Endothelial cell of umbilical vein (primary cell): ENCODE data around the gene MAP2K4. TPM values are rescaled to one million over a fixed set of nuclear protein-coding genes. Genes with fewer than 3 reads are reported as not detected.

ENCODE experiments used
- BruUV-seq: library from RNA; stranded (reverse); fragments of 400-500 nt; replicated peaks from 2 replicates; lab custom pipeline; 2021; lab: Mats Ljungman, UMichigan
- CTCF ChIA-PET: fragments of 300-600, 350-600 bp; sonication (Branson Sonifier 250); formaldehyde crosslinking; loops from one replicate; lab custom pipeline; 2021; ENCODE audit warnings: antibody characterized with exemption, inconsistent platforms; lab: Charles Lee
- POLR2A ChIA-PET: fragments of 300-600, 350-600 bp; sonication (Branson Sonifier 250); formaldehyde crosslinking; loops from one replicate; lab custom pipeline; 2021; ENCODE audit warnings: antibody characterized with exemption, inconsistent platforms; lab: Charles Lee
- DNase-seq: peaks from one replicate; pipeline ENCODE4 v3.0.0-alpha.2; 2011; ENCODE audit warnings: low read depth, low spot score
- FAIRE-seq: peaks from 2 replicates; lab custom pipeline; 2011; peaks lifted over from hg19 to GRCh38; lab: Jason Lieb, UNC
- H2AFZ ChIP-seq: 2 replicates; pipeline ENCODE4 v1.6.0; 2012; ENCODE audit warnings: low read depth, low read length, control low read depth, inconsistent platforms
- H3K27ac ChIP-seq: 2 replicates; pipeline ENCODE4 v1.5.1; 2011; ENCODE audit warnings: low read depth, mild to moderate bottlenecking, control low read depth, low read length, moderate library complexity; ENCODE audit not compliant: insufficient read depth
- H3K27me3 ChIP-seq, 2 experiments: 2 replicates each; pipeline versions ENCODE4 v1.6.0 to v1.6.1; 2011; ENCODE audit warnings: low read length in 2 of 2, mixed read lengths in 1 of 2; ENCODE audit not compliant: control insufficient read depth in 2 of 2, insufficient read depth in 2 of 2
- H3K36me3 ChIP-seq, 2 experiments: 2 replicates in 1 of 2; 3 replicates in 1 of 2; pipeline ENCODE4 v1.5.1; 2011; ENCODE audit warnings: low read length in 2 of 2, mild to moderate bottlenecking in 1 of 2, moderate library complexity in 1 of 2; ENCODE audit not compliant: control insufficient read depth in 2 of 2, insufficient read depth in 2 of 2; ENCODE audit errors: extremely low read depth in 1 of 2
- H3K4me1 ChIP-seq: 3 replicates; pipeline ENCODE4 v1.5.1; 2011; ENCODE audit warnings: mild to moderate bottlenecking, low read length; ENCODE audit not compliant: control insufficient read depth, insufficient read depth; ENCODE audit errors: extremely low read depth
- H3K4me2 ChIP-seq: 2 replicates; pipeline ENCODE4 v1.6.1; 2011; ENCODE audit warnings: low read length, control low read depth, mixed read lengths; ENCODE audit not compliant: insufficient read depth
- H3K4me3 ChIP-seq, 3 experiments: fragments of 200-600 bp in 1 of 3; sonication (generic), shearing (Covaris generic) in 1 of 3; replicated peaks in 1 of 3; 2 replicates each; pipeline ENCODE4 v1.5.1; 2011 to 2016; ENCODE audit warnings: control low read depth in 3 of 3, low read length in 3 of 3, mild to moderate bottlenecking in 2 of 3, inconsistent platforms in 1 of 3, low read depth in 1 of 3, moderate library complexity in 1 of 3; ENCODE audit not compliant: insufficient read depth in 1 of 3
- H3K79me2 ChIP-seq: 2 replicates; pipeline ENCODE4 v1.6.0; 2012; ENCODE audit warnings: low read length, inconsistent platforms; ENCODE audit not compliant: control insufficient read depth, insufficient read depth
- H3K9ac ChIP-seq: replicated peaks from 2 replicates; pipeline ENCODE3; 2011; ENCODE audit warnings: low read length, control low read depth; ENCODE audit not compliant: insufficient read depth; ENCODE audit errors: extremely low read depth
- H3K9me1 ChIP-seq: replicated peaks from 3 replicates; pipeline ENCODE4 v1.6.0; 2011; ENCODE audit warnings: mild to moderate bottlenecking, low read length; ENCODE audit not compliant: control insufficient read depth, insufficient read depth; ENCODE audit errors: extremely low read depth
- H3K9me3 ChIP-seq: replicated peaks from 2 replicates; pipeline ENCODE4 v1.5.1; 2012; ENCODE audit warnings: low read length, inconsistent platforms; ENCODE audit not compliant: control insufficient read depth, insufficient read depth
- H4K20me1 ChIP-seq: replicated peaks from 2 replicates; pipeline ENCODE3; 2011; ENCODE audit warnings: mild to moderate bottlenecking, low read length; ENCODE audit not compliant: control insufficient read depth, insufficient read depth; ENCODE audit errors: extremely low read depth
- CTCF ChIP-seq, 2 donors: IDR thresholded peaks; 1 replicate in 1 of 2; 2 replicates in 1 of 2; pipeline ENCODE4 v1.5.1; 2011; ENCODE audit warnings: low read length in 2 of 2, mild to moderate bottlenecking in 2 of 2, moderate library complexity in 2 of 2, control low read depth in 1 of 2, inconsistent platforms in 1 of 2, low read depth in 1 of 2; ENCODE audit not compliant: insufficient read depth in 1 of 2; ENCODE audit errors: extremely low read depth in 1 of 2
- EZH2 ChIP-seq: IDR thresholded peaks from 2 replicates; pipeline ENCODE4 v1.6.1; 2012; ENCODE audit warnings: borderline replicate concordance, low read depth, mild to moderate bottlenecking, moderate library complexity, low read length, inconsistent platforms; ENCODE audit not compliant: severe bottlenecking
- FOS ChIP-seq: IDR thresholded peaks from 2 replicates; pipeline ENCODE4 v1.6.1; 2011; ENCODE audit warnings: mild to moderate bottlenecking, low read length, moderate library complexity, borderline replicate concordance; ENCODE audit not compliant: insufficient read depth
- GATA2 ChIP-seq: IDR thresholded peaks from 2 replicates; pipeline ENCODE4 v1.7.0; 2011; ENCODE audit warnings: low read depth, mild to moderate bottlenecking, moderate library complexity, mixed read lengths, low read length; ENCODE audit not compliant: insufficient read length, insufficient read depth
- JUN ChIP-seq: IDR thresholded peaks from 2 replicates; pipeline ENCODE4 v1.6.1; 2011; ENCODE audit warnings: borderline replicate concordance, low read depth; ENCODE audit not compliant: insufficient read length, insufficient read depth
- MYC ChIP-seq: IDR thresholded peaks from one replicate; pipeline ENCODE4 v1.6.1; 2011; ENCODE audit warnings: mild to moderate bottlenecking, low read depth, low read length
- POLR2A ChIP-seq: IDR thresholded peaks from 2 replicates; pipeline ENCODE4 v1.6.1; 2012; ENCODE audit warnings: low read depth, mild to moderate bottlenecking, control low read depth, low read length
- POLR2AphosphoS5 ChIP-seq: IDR thresholded peaks from 2 replicates; pipeline ENCODE4 v1.6.1; 2012; ENCODE audit warnings: low read depth, mild to moderate bottlenecking, control low read depth, low read length, moderate library complexity; ENCODE audit not compliant: insufficient read depth
- dilution Hi-C: fragments of 300-500 bp; cut with MboI; formaldehyde crosslinking; loops from one replicate; pipeline ENCODE4 v1.15.0; 2019; ENCODE audit warnings: low sequenced_read_pairs; ENCODE audit not compliant: extremely low pct_ligation_motif_present
- intact Hi-C: fragments of 100-400 bp; cut with micrococcal nuclease; formaldehyde crosslinking; loops from one replicate; pipeline ENCODE4 v1.10.0; 2022
- polyA plus RNA-seq, 4 experiments: library from polyadenylated mRNA; depleted of rRNA in 3 of 4; stranded (reverse) in 3 of 4; unstranded in 1 of 4; fragments of >200 nt; gene quantifications; 2 replicates each; pipeline versions ENCODE4 v1.2.1 to v1.2.3, GENCODE V29; 2011 to 2012; ENCODE audit warnings: missing spikeins in 1 of 4
- total RNA-seq: library from RNA; stranded (reverse); gene quantifications from 2 replicates; pipeline ENCODE4 v1.2.3, GENCODE V29; 2021
- TF ChIP-seq, protein P1 (sequence below): IDR thresholded peaks from 2 replicates; pipeline ENCODE4 v1.6.1; 2011; ENCODE audit not compliant: insufficient read depth, insufficient read length

The MAP2K4 gene
- total and polyA plus RNA-seq, 2 donors (not counting 3 experiments of a cell fraction or from before 2014, with no cell fraction given), result 8.6 to 17.5 TPM

DNA sequence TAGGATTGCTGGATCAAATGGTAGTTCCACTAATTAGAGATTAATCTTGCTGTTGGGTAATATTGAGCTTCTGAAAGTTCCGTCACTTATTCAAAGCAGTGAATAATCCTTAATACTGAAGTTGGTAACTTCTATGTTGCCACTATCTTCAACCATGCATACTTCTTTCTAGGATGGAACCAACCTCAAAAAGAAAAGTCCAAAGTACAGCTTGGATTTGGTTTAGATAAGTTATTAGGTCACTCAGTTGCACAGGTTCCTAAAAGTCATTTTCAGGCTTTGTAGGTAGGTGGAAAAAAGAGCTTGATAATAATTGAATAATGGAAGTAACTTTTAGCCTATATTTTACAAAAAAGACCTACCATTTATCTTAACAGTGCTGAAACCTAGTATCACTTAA, 78.7 kb downstream of the MAP2K4 start:
- no peaks in the 10 kb centered on the region for H3K9me1 ChIP-seq
- no peaks in the 10 kb centered on the region for H3K9me3 ChIP-seq
- no peak overlapping the region for H3K27ac ChIP-seq
- intact Hi-C loops (no loop called here), dilution Hi-C loops (no loop called here)
- no TSS peak for BruUV-seq
- no peak overlapping the region for H3K4me2 ChIP-seq
- H3K4me1 ChIP-seq, result no peaks in the 10 kb centered on the region
- H3K36me3 ChIP-seq, result no peaks in the 10 kb centered on the region
- ChIA-PET CTCF (interaction anchor here (1.6 kb wide), 1 partner anchor 9 kb away, joined by 6 read pairs; no protein-coding TSS in a partner anchor), POLR2A (no interaction called here)
- H4K20me1 ChIP-seq, result no peaks in the 10 kb centered on the region
- H3K27me3 ChIP-seq, result no peaks in the 10 kb centered on the region
- no peaks in the 10 kb centered on the region for H3K79me2 ChIP-seq
- DNase-seq (no peak), FAIRE-seq (no peak)
- TF ChIP-seq EZH2 (no peak), MYC (no peak), POLR2AphosphoS5 (no peak), FOS (no peak), CTCF (IDR thresholded peaks at IDR 0.05; ENCODE audit: extremely low read depth in 1 of 2, insufficient read depth in 1 of 2, low read depth in 1 of 2, low read length in 2 of 2) (no peak), GATA2 (no peak), POLR2A (no peak), JUN (no peak)
- TF ChIP-seq, protein P1, sequence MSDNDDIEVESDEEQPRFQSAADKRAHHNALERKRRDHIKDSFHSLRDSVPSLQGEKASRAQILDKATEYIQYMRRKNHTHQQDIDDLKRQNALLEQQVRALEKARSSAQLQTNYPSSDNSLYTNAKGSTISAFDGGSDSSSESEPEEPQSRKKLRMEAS, result no peak
- H3K4me3 ChIP-seq, result no peak overlapping the region
- H3K9ac ChIP-seq, result no peak overlapping the region
- H2AFZ ChIP-seq, result no peak overlapping the region
